Activated CD4-positive, alpha-beta T cell treated with anti-CD3 and anti-CD28 coated beads, Interleukin-2, amount 50 U/mL, for 1 hour (primary cell): Measurements from ENCODE around the gene RYK.
"Not testable (repeated sequence)": the region's sequence is repeated elsewhere in the genome, so short reads cannot be mapped to it uniquely, and the experiment has no call there.

ENCODE experiments used
- DNase-seq: peaks from one replicate; pipeline ENCODE4 v3.0.0-alpha.2; 2020

RYK gene

GRCh38 chr3:134250717-134251220 is at the start of gene RYK:
Gene RYK, minus strand, starts transcription at chr3:134250859. Its CDS starts 205 bp downstream, at chr3:134250654.
- DNase-seq = peak; percentile 67

DNA sequence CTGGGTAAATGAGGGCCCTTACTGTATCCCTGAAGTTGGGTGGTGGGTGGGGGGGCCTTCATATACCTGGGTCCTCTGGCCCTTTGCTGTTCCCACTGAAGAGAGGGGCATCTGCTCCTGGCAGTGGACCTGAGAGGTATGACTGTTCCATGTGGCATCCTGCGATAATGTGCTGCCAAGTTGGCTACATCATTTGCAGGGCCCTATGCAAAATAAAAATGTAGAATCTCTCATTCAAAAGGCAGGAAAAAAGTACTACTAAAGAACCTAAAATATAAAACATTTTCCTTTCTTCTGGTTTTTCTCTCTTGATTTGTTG is 49.2 kb upstream of the RYK start:
- no peak for DNase-seq

DNA sequence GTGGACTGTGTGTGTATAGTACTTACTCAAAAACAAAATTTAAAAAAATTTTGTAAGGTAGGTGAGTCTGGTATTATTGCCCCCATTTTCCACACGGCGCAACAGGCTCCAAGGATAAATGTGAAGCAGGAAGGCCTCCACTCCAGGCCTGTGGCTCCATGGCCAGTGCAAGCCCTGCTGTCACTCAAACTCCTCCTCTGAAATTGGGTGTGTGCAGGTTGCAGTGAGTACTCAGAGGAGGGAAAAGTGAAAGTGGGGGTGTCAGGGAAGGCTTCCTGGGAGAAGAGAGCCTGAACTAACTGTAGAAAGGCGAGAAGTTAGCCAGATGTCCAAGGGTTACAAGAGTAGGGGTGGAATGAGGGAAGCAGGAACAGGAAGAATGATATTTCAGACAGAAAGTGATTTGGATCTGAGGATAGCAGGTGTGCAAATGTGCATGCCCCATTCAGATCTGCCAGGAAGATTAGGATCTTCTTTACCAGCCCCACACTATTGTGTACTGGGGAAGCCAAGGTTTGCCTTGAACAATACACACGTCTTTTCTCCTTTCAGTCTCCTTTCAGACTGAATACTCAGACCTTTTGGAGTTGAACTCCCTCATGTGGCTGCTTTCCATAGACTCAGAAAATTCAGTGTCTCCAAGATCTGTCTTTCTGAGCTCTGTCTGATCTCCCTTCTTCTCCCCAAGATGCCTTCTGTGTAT is 48.7 kb upstream of the RYK start:
- DNase-seq = no peak

GRCh38 chr3:134298249-134298648 is 47.6 kb upstream of the RYK start:
- no peak for DNase-seq

DNA sequence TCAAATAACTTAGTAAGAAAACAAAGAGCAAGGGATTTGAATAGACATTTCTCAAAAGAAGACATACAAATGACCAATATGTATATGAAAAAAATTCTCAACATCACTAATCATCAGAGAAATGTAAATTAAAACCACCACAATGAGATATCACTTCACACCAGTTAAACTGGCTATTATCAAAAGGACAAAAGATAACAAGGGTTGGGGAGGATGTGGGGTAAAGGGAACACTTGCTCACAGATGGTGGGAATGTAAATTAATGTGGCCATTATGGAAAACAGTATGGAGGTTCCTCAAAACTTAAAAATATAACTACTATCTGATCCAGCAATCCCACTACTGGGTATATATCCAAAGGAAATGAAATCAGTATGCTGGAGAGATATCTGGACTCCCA is 46.0 kb upstream of the RYK start:
- no peak for DNase-seq

- DNase-seq = no peak
Observed at GRCh38 chr3:134295930-134296329, 45.3 kb upstream of the RYK start.

GRCh38 chr3:134294302-134295280 is 43.9 kb upstream of the RYK start:
- DNase-seq = peak; percentile 11

DNA sequence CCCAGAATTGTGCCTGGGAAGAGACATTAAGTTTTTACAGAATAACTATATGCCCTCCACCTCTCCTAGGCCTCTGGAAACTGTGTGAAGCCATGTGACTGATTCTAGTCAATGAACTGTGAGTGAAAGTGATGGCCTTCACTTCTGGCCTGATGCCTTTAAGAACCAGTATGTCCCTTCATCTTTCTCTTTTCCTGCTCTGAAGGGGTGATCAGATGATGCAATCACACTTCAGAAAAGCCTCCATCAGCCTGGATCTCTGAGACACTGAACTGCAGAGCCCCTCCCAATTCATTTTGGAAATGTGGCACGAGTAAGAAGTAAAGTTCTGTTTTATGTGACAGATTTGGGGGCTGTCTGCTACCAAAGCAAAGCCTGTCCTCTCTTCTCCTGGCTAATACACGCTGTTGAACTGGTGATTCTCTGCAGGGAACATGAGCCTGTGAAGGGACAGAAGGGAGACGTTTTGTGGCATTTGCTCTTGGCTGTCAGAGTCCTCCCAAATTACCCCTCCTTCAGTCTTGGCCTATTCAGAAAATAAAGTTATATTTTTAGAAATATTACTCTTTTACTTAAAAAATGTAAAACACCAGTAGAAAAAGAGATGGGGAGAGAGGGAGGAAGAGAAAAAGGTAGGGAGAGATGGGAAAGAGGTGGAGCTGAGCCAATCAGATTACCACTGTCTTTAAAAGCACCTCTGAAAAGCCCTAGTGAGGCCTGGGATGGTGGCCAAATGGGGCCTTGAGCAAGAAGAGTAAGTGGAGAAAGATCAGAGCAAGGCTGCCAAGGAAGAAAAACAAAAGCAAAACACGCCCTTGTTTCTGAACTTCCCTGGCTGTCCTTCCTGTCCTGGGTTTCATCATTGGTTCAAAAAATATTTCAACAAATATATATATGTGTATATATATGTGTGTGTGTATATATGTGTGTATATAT is 40.9 kb upstream of the RYK start:
- DNase-seq = no peak

DNA sequence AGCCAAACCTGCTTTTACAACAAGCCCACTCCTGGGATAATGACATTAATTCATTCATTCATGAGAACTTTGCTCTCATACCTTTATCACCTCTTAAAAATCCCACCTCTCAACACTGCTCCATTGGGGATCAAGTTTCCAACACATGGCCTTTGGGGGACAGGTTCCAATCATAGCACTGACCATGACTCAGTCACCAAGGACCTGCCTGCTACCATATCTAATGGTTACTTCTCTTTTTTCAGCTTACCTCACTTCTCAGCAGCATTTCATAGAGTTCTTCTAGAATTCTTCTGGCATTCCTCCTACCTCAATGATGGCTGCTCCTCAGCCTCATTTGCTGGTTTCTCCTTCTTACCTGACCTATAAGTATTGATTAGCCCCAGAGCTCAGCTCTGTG is 36.9 kb upstream of the RYK start:
- no peak for DNase-seq

DNA sequence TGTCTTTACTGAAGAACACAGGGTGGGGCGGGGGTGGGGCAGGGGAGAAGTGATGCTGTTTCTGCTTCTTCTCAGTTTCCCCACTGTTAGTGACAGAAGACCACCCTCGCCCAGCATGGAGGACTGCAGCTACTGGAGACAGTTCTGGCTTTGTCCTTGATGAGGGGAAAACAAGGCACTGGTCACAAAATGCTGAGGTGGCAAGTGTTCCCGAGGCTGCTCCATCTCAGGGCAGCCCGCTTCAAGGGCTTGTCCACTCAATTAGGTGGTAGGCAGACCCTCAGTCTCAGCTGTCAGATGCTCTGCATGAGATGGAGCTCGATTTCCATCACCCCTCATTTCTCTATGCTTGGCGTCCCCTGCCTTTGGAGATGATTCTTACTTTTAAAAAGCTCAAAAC is 33.8 kb upstream of the RYK start:
- no peak for DNase-seq

GRCh38 chr3:134282659-134283047 is 32.0 kb upstream of the RYK start:
- no peak for DNase-seq

DNA sequence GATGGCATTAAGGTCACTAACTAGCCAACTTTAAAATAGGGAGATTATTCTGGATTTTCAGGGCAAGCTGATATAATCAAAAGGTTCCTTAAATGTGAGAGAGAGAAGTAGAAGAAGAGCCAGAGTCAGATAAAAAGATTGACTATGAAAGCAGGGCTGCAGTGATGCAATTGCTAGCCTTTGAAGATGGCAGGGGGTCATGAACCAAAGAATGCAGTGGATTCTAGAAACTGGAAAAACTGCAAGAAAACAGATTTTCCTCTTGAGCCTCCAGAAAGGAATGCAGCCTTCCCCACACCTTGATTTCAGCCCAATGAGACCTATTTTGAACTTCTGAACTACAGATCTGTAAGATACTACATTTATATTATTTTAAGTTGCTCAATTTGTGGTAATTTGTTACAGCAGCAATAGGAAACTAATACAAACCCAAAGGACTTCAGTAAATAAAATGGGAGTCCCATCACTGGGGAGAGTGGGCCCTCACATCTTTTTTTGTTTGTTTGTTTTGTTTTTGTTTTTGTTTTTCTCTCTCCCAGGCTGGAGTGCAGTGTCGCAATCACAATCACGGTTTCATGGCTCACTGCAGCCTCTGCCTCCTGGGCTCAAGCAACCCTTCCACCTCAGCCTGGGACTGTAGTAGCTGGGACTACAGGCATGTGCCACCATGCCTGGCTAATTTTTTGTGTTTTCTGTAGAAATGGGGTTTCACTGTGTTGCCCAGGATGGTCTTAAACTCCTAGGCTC is 31.4 kb upstream of the RYK start:
- no peak for DNase-seq

- no peak for DNase-seq
Observed at GRCh38 chr3:134279466-134279865, 28.8 kb upstream of the RYK start.

- DNase-seq = no peak
Observed at GRCh38 chr3:134277066-134277660, 26.5 kb upstream of the RYK start.

- DNase-seq = no peak
Observed at GRCh38 chr3:134276086-134276485, 25.4 kb upstream of the RYK start.

DNA sequence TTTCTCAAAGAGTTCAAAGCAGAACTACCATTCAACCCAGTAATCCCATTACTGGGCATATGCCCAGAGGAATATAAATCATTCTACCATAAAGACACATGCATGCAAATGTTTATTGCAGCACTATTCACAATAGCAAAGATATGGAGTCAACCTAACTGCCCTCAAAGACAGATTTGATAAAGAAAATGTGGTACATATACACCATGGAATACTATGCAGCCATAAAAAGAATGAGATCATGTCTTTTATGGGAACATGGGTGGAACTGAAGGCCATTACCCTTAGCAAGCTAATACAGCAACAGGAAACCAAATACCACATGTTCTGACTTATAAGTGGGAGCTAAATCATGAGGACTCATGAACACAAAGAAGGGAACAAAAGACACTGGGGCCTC is 24.5 kb upstream of the RYK start:
- DNase-seq = not testable (repeated sequence)

GRCh38 chr3:134274571-134274970 is 23.9 kb upstream of the RYK start:
- DNase-seq = no peak

DNA sequence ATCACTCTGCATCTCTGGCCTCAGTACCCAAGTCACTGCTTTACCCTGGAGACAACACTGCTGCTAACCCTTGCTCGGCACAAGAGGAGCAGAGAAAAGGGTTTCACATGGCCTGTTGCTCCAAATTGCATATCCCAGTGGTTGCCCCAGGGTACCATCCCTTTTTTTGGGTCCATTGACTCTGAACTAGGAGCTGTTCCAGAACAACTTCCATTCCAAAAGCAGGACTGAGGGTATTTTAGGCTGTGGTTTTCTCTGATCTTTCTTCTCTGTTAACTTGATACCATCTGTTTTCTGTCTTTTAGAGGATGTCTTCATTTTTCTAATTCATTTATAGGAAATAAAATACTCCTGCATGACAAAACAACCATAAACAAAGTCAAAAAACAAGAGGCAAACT is 17.3 kb upstream of the RYK start:
- DNase-seq = no peak

DNA sequence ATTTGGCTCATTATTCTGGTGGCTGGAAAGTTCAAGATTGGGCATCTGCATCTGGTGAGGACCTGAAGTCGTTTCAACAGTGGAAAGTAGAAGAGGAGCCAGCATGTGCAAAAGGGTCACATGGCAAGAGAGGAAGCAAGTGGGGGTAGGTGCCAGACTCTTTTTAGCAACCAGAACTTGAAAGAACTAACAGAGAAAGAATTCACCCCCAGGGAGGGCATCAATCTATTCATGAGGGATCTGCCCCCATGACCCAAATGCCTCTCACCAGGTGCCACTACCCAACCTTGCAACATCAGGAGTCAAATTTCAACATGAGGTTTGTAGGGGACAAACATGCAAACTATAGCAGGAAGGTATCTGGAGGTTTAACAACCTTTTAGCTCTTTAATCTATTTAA is 10.3 kb upstream of the RYK start:
- no peak for DNase-seq

DNA sequence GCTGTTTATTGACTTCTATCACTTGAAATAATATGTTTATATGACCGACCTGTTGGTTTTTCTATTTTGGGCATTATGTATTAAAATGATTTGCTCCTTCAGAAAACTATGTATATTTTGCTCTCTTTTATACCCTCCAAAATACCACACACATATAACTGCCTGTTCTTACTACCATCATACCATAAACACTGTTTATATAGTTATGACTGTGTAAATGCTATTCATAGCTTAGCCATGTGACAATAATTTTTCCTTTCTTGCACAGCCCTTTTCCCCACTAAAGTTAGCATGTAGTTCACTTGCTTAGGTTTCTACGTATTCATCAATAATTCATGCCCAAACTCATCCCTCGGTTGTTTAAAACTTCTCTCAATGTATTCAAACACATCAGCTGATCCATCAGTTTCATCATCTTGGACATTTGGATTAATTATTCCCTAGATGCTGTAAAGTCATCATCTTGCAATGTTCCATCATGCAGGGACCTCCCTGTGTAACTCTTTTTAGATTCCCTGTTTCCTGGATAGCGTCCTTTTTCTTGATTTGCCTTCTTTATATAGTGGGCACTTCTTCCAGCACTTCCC is 8.2 kb upstream of the RYK start:
- DNase-seq = no peak

DNA sequence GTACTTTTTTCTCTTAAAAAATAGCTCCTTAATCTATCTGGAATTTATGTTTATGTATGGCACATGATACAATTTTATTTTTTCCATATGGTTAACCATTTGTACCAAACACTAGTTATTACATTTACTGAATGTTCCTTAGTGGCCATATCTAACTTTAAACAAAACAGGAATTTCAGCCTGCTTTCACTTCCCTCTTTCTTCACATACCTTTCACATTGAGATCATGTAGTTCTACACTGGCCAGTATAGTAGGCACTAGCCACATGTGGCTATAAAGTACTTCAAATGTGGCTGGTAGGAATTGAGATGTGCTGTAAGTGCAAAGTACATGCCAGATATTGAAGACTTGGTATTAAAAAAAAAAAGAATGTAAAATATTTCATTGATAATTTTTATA is 4.7 kb upstream of the RYK start:
- DNase-seq = no peak
